Measurements from ENCODE around the gene ATP11C.
"Not testable (repeated sequence)": the region's sequence is repeated elsewhere in the genome, so short reads cannot be mapped to it uniquely, and the experiment has no call there.

Gene ATP11C

DNA sequence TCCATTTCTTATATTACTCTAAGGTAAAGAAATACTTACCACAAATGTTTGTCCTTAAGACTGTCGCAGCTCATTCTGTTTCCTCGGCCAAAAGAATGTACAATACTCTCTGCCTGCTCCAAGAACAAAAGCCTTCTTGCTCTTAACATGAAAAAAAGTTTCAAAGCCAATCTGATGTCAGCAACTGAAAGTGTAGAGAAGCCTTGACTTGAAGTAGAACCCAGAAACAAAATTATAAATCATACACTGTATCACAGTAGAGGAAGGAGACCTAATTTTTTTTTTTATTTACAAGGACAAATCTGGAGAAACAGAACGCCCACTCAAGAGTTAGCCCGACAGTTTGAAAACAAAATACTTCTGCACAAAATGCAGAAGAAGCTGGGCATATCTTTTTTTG lies 224.8 kb downstream of the ATP11C start, which contains the start of gene MCF2:
MCF2 (minus strand) TSS at position 101 of the 400 bp plus-strand sequence. CDS start 56,423 bp downstream, outside the sequence.
- DNase-seq (ENCODE audit: extremely low read depth, low read depth) = no peak
- TF ChIP-seq, protein P1, sequence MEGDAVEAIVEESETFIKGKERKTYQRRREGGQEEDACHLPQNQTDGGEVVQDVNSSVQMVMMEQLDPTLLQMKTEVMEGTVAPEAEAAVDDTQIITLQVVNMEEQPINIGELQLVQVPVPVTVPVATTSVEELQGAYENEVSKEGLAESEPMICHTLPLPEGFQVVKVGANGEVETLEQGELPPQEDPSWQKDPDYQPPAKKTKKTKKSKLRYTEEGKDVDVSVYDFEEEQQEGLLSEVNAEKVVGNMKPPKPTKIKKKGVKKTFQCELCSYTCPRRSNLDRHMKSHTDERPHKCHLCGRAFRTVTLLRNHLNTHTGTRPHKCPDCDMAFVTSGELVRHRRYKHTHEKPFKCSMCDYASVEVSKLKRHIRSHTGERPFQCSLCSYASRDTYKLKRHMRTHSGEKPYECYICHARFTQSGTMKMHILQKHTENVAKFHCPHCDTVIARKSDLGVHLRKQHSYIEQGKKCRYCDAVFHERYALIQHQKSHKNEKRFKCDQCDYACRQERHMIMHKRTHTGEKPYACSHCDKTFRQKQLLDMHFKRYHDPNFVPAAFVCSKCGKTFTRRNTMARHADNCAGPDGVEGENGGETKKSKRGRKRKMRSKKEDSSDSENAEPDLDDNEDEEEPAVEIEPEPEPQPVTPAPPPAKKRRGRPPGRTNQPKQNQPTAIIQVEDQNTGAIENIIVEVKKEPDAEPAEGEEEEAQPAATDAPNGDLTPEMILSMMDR (IDR thresholded peaks at IDR 0.05; ENCODE audit: low read depth, low read length) = no peak

DNA sequence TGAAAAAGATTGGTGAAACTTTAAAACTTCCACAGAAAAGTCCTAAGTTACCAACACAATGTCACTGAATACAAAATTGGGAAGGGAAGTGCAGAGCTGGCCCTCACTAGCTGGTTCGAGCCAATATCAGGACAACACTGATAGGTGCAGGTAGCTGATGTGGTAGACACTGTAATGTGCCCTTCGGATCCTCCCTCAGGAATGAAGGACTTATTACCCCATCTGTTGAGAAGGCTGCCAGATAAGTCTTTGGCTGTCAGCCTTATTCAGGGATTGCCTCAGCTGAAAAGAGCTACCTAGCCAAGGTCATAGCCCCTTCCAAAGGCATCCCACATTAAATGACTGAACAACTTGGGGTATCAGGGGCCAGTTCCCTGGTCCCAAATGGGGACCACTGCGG lies 230.2 kb downstream of the ATP11C start:
- no peak for DNase-seq (ENCODE audit: extremely low read depth, low read depth)

DNA sequence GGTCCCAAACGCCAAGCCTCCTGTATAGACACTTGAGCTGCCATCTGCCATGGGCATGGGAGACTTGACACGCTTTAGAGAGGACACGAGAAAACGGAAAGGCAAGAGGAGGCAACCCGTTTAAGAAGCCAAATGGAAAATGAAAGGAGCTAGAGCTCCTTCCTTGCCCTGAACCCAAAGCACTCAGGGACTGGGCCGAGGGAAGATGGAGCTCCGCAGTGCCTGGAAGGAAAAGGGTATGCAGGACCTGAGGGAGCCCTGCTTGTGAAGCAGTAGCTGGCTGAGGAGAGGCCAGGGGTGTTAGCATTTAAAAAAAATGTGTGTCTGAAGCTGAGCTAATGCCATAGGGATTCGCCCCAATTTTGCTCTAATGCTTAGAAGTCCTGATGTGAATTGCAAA lies 239.9 kb downstream of the ATP11C start:
- TF ChIP-seq, protein P1 (IDR thresholded peaks at IDR 0.05; ENCODE audit: low read depth, low read length) = no peak
- DNase-seq (ENCODE audit: extremely low read depth, low read depth) = no peak

More for the DNA sequence above, 230.2 kb downstream of the ATP11C start:
- TF ChIP-seq, protein P1 (IDR thresholded peaks at IDR 0.05; ENCODE audit: low read depth, low read length) = no peak

DNA sequence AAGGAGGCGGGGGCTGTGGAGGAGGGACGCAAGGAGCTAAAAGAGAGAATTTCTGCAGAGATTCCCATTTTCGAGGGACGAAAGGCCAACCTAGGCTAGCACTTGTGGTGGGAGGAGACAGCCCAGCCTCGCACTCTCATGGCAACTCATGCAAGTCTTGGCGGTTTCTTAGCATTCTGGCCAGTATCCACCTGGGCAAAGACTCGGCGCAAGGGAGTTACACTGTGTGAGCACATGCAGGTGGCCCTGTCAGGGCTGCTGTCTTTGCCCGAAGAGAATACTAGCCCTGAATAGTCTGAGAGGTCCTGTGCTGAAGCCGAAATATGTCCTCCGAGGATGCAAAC lies 240.4 kb downstream of the ATP11C start:
- no peak for DNase-seq (ENCODE audit: extremely low read depth, low read depth)
- TF ChIP-seq, protein P1 (IDR thresholded peaks at IDR 0.05; ENCODE audit: low read depth, low read length) = no peak

DNA sequence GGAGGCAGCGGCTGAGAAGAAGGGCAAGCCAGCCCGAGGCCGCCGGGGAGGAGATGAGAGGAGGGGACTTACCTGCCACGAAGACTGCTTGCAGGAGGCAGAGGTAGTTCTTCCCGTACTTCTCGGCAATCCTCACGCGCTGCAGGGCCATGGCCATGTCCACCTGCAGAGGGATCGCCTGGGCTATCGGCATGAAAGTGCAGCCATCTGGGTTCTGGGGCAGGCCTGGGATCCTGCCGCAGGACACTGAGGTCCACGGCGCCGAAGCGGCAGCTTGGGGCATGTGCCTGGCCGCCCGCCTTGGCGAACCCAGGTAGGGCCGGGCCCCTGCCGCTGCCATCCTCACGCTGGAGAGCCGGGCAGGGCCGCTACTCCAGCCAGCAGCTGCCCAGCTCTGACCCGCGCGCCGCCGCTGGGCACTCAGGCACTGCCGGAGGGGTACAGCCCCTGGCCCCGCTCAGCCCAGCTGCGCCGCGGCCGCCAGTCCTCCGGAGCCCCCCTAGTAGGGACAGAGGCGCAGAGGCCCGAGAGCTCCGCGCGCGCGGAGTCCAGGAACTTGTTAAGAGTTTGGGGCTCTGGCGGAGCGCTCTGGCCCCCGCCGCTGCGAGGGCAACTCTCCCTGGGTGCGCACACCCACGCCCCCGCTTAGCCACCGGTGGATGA lies 240.9 kb downstream of the ATP11C start:
- TF ChIP-seq, protein P1 (IDR thresholded peaks at IDR 0.05; ENCODE audit: low read depth, low read length) = no peak
- no peak for DNase-seq (ENCODE audit: extremely low read depth, low read depth)

DNA sequence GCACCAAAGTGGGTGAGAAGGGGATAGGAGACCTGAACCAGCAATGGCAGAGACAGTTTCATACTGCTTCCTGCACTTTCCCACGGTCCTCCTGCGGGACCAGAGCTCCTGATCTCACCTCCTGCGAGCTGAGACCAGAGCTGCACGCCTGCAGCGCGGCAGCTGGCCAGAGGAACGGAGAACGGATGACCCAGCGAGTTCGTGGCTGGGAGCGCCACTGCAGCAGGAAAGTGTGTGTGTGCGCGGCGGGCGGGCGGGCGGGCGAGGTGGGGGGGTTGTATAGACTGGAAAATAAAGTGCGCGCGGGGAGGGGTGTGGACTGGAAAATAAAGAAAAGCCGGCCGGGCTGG lies 241.4 kb downstream of the ATP11C start:
- TF ChIP-seq, protein P1 (IDR thresholded peaks at IDR 0.05; ENCODE audit: low read depth, low read length) = no peak
- DNase-seq (ENCODE audit: extremely low read depth, low read depth) = no peak

DNA sequence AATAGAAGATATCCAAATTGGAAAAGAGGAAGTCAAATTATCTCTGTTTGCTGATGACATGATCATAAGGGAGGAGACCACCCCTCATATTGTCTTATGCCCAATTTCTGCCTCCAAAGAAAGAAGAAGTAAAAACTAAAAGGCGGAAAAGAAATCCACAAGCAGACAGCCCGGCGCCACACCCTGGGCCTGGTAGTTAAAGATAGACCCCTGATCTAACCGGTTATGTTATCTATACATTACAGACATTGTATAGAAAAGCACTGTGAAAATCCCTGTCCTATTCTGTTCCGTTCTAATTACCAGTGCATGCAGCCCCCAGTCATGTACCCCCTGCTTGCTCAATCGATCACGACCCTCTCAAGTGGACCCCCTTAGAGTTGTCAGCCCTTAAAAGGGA lies 247.7 kb downstream of the ATP11C start:
- DNase-seq (ENCODE audit: extremely low read depth, low read depth) = not testable (repeated sequence)

DNA sequence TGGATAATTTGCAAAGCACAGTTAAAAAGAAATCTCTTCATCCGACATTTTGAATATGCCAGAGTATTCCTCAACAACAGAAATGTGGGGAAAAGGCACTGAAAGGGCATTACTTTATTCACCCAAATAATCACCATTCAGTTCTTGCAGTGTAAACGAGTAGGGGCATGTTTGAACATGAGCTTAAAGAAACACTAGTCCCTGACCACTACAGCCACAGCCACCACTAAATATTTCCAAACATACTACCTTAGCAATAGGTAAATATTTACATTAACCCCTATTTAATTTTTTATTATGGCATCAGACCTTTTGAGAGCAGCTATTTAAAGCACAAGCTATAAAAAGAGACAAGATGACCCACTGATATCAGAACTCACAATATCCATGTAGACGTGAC lies 252.5 kb downstream of the ATP11C start:
- TF ChIP-seq, protein P1 (IDR thresholded peaks at IDR 0.05; ENCODE audit: low read depth, low read length) = no peak
- DNase-seq (ENCODE audit: extremely low read depth, low read depth) = no peak
